Mesendoderm (in vitro differentiated cells): ENCODE measurements around the gene OR4D11. TPM values are rescaled to one million over a fixed set of nuclear protein-coding genes. Genes with fewer than 3 reads are reported as not detected.

Experiments
- DNase-seq: peaks from one replicate; pipeline ENCODE4 v3.0.0; 2013
- H2AK5ac ChIP-seq: 2 replicates; pipeline ENCODE4 v1.6.1; 2013; ENCODE audit warnings: low read length, inconsistent platforms
- H2BK120ac ChIP-seq: 2 replicates; pipeline ENCODE4 v1.6.1; 2013; ENCODE audit warnings: low read depth, mild to moderate bottlenecking, low read length, moderate library complexity, mixed read lengths
- H2BK15ac ChIP-seq: replicated peaks from 2 replicates; pipeline ENCODE4 v1.6.1; 2013; ENCODE audit warnings: low read depth, mild to moderate bottlenecking, moderate library complexity
- H2BK5ac ChIP-seq: 2 replicates; pipeline ENCODE4 v1.6.1; 2013; ENCODE audit warnings: low read length, inconsistent platforms
- H3K18ac ChIP-seq: 2 replicates; pipeline ENCODE4 v1.6.1; 2013; ENCODE audit warnings: mild to moderate bottlenecking, low read length, mixed read lengths
- H3K23ac ChIP-seq: one replicate; pipeline ENCODE4 v1.6.1; 2013; ENCODE audit warnings: low read length
- H3K27ac ChIP-seq: 2 replicates; pipeline ENCODE4 v1.5.1; 2013; ENCODE audit warnings: low read depth, mild to moderate bottlenecking, inconsistent platforms, low read length, moderate library complexity
- H3K27me3 ChIP-seq: 2 replicates; pipeline ENCODE4 v1.6.1; 2013; ENCODE audit warnings: low read length, control low read depth, mild to moderate bottlenecking, inconsistent platforms; ENCODE audit not compliant: insufficient read depth, poor library complexity
- H3K36me3 ChIP-seq: 2 replicates; pipeline ENCODE4 v1.6.1; 2013; ENCODE audit warnings: low read length, inconsistent platforms; ENCODE audit not compliant: control insufficient read depth, insufficient read depth
- H3K4ac ChIP-seq: one replicate; pipeline ENCODE4 v1.6.1; 2013; ENCODE audit warnings: low read depth, mild to moderate bottlenecking, low read length, moderate library complexity
- H3K4me1 ChIP-seq: 2 replicates; pipeline ENCODE4 v1.6.1; 2013; ENCODE audit warnings: low read depth, low read length, inconsistent platforms; ENCODE audit not compliant: control insufficient read depth
- H3K4me2 ChIP-seq: 2 replicates; pipeline ENCODE4 v1.6.1; 2013; ENCODE audit warnings: low read length
- H3K4me3 ChIP-seq: 2 replicates; pipeline ENCODE4 v1.5.1; 2013; ENCODE audit warnings: mild to moderate bottlenecking, low read length
- H3K56ac ChIP-seq: one replicate; pipeline ENCODE4 v1.6.1; 2013; ENCODE audit warnings: low read length
- H3K79me1 ChIP-seq: 2 replicates; pipeline ENCODE4 v1.6.1; 2013; ENCODE audit warnings: low read length, inconsistent platforms
- H3K79me2 ChIP-seq: 2 replicates; pipeline ENCODE4 v1.6.1; 2013; ENCODE audit warnings: mild to moderate bottlenecking, low read length; ENCODE audit not compliant: control insufficient read depth, insufficient read depth
- H3K9ac ChIP-seq: 2 replicates; pipeline ENCODE4 v1.6.1; 2013; ENCODE audit warnings: low read length, inconsistent platforms
- H4K5ac ChIP-seq: one replicate; pipeline ENCODE4 v1.6.1; 2013; ENCODE audit warnings: low read length
- H4K8ac ChIP-seq: one replicate; pipeline ENCODE4 v1.6.1; 2013; ENCODE audit warnings: low read depth, mild to moderate bottlenecking, control low read depth, low read length, moderate library complexity
- WGBS: extraction: QIAGEN DNeasy Blood & Tissue Kit; methylation state at CpG from one replicate; pipeline ENCODE4 v1.1.7; 2013; ENCODE audit warnings: low lambda C conversion rate, missing lambda C conversion rate; ENCODE audit not compliant: insufficient coverage; ENCODE audit errors: extremely low coverage; 5-methylcytosine and 5-hydroxymethylcytosine counted together
- polyA plus RNA-seq, 2 experiments: library from polyadenylated mRNA; stranded (reverse); fragments of 200-250 nt; gene quantifications; one replicate each; pipeline ENCODE4 v1.2.3, GENCODE V29; 2013

The OR4D11 gene
- polyA plus RNA-seq (2013, experiment 1 of 2): not detected
- not detected for polyA plus RNA-seq (2013, experiment 2 of 2)

- H4K8ac ChIP-seq: no peak within 1 kb of the TSS
- no peaks in the 10 kb centered on the region for H3K79me1 ChIP-seq
Measured at GRCh38 chr11:59503276-59503675, at the start of gene OR4D11. Gene OR4D11 (plus strand): TSS chr11:59503576. CDS start chr11:59503576, 0 bp downstream.

GRCh38 chr11:59456661-59457060 lies 46.7 kb upstream of the OR4D11 start, which contains the start of gene OR4D6:
Gene OR4D6 (plus strand): TSS chr11:59456961. CDS start chr11:59456961, 0 bp downstream.
- Histone ChIP-seq H3K79me2 (no peaks in the 10 kb centered on the region), H2BK15ac (no peak within 1 kb of the TSS), H2AK5ac (no peak within 1 kb of the TSS), H2BK120ac (no peak within 1 kb of the TSS), H3K79me1 (no peaks in the 10 kb centered on the region), H3K9ac (no peak within 1 kb of the TSS), H4K8ac (no peak within 1 kb of the TSS), H2BK5ac (no peak within 1 kb of the TSS), H3K56ac (no peak within 1 kb of the TSS), H3K27ac (no peak within 1 kb of the TSS), H3K36me3 (no peaks in the 10 kb centered on the region), H3K4me3 (no peak within 1 kb of the TSS), H3K23ac (no peak within 1 kb of the TSS), H3K4me1 (no peaks in the 10 kb centered on the region), H4K5ac (no peak within 1 kb of the TSS), H3K18ac (no peak within 1 kb of the TSS), H3K4ac (no peak within 1 kb of the TSS), H3K4me2 (no peak within 1 kb of the TSS), H3K27me3 (no peaks in the 10 kb centered on the region)
- no peak for DNase-seq
- no CpG with 5 or more reads among the region's 2 CpGs for WGBS

More at GRCh38 chr11:59503276-59503675, at the start of gene OR4D11:
- Histone ChIP-seq H3K4me3 (no peak within 1 kb of the TSS), H3K23ac (no peak within 1 kb of the TSS), H3K4me1 (no peaks in the 10 kb centered on the region), H2BK5ac (no peak within 1 kb of the TSS), H3K4me2 (no peak within 1 kb of the TSS), H3K9ac (no peak within 1 kb of the TSS), H3K56ac (no peak within 1 kb of the TSS), H2BK15ac (no peak within 1 kb of the TSS), H3K27me3 (no peaks in the 10 kb centered on the region), H4K5ac (no peak within 1 kb of the TSS), H3K18ac (no peak within 1 kb of the TSS), H3K4ac (no peak within 1 kb of the TSS), H2BK120ac (no peak within 1 kb of the TSS), H3K79me2 (no peaks in the 10 kb centered on the region), H3K27ac (no peak within 1 kb of the TSS), H2AK5ac (no peak within 1 kb of the TSS), H3K36me3 (no peaks in the 10 kb centered on the region)
- DNase-seq: no peak

- Histone ChIP-seq H4K5ac (no peak overlapping the region), H2AK5ac (no peak overlapping the region), H3K18ac (no peak overlapping the region), H2BK5ac (no peak overlapping the region), H3K27ac (no peak overlapping the region), H2BK120ac (no peak overlapping the region), H3K23ac (no peak overlapping the region), H3K36me3 (no peaks in the 10 kb centered on the region), H3K27me3 (no peaks in the 10 kb centered on the region), H3K56ac (no peak overlapping the region), H4K8ac (no peak overlapping the region), H3K79me2 (no peaks in the 10 kb centered on the region), H3K4me2 (no peak overlapping the region), H3K79me1 (no peaks in the 10 kb centered on the region), H3K4ac (no peak overlapping the region), H3K4me1 (no peaks in the 10 kb centered on the region), H2BK15ac (no peak overlapping the region), H3K9ac (no peak overlapping the region), H3K4me3 (no peak overlapping the region)
- no peak for DNase-seq
- WGBS: no CpG with 5 or more reads among the region's 3 CpGs
Measured at GRCh38 chr11:59459916-59460315, 43.5 kb upstream of the OR4D11 start.

- H3K9ac ChIP-seq: no peak overlapping the region
- H3K4me2 ChIP-seq: no peak overlapping the region
- no peaks in the 10 kb centered on the region for H3K36me3 ChIP-seq
- no peak overlapping the region for H4K8ac ChIP-seq
- H3K79me1 ChIP-seq: no peaks in the 10 kb centered on the region
- H3K56ac ChIP-seq: no peak overlapping the region
- no peaks in the 10 kb centered on the region for H3K4me1 ChIP-seq
- H3K23ac ChIP-seq: no peak overlapping the region
- H4K5ac ChIP-seq: no peak overlapping the region
- no peak overlapping the region for H3K4me3 ChIP-seq
- H3K27ac ChIP-seq: no peak overlapping the region
- no peak overlapping the region for H3K4ac ChIP-seq
- no peak overlapping the region for H3K18ac ChIP-seq
- H2AK5ac ChIP-seq: no peak overlapping the region
- no peak overlapping the region for H2BK5ac ChIP-seq
- no peaks in the 10 kb centered on the region for H3K79me2 ChIP-seq
- no peaks in the 10 kb centered on the region for H3K27me3 ChIP-seq
- no peak overlapping the region for H2BK120ac ChIP-seq
- H2BK15ac ChIP-seq: no peak overlapping the region
- no CpG with 5 or more reads among the region's 5 CpGs for WGBS
- peak; percentile 21 for DNase-seq
Measured at GRCh38 chr11:59463190-59463641, 40.2 kb upstream of the OR4D11 start.

- no peak within 1 kb of the TSS for H3K23ac ChIP-seq
- H3K79me2 ChIP-seq: no peaks in the 10 kb centered on the region
- no peak within 1 kb of the TSS for H3K9ac ChIP-seq
- no peak within 1 kb of the TSS for H3K4me3 ChIP-seq
- no peak within 1 kb of the TSS for H3K27ac ChIP-seq
- H2BK120ac ChIP-seq: no peak within 1 kb of the TSS
- H3K18ac ChIP-seq: no peak within 1 kb of the TSS
- H3K4me1 ChIP-seq: no peaks in the 10 kb centered on the region
- H3K4ac ChIP-seq: no peak within 1 kb of the TSS
- no peaks in the 10 kb centered on the region for H3K79me1 ChIP-seq
- no peak within 1 kb of the TSS for H2BK15ac ChIP-seq
- no peaks in the 10 kb centered on the region for H3K36me3 ChIP-seq
- H3K4me2 ChIP-seq: no peak within 1 kb of the TSS
- no peak within 1 kb of the TSS for H2AK5ac ChIP-seq
- no peak within 1 kb of the TSS for H2BK5ac ChIP-seq
- H3K27me3 ChIP-seq: no peaks in the 10 kb centered on the region
- no peak within 1 kb of the TSS for H4K8ac ChIP-seq
- DNase-seq: no peak
- no peak within 1 kb of the TSS for H4K5ac ChIP-seq
- no peak within 1 kb of the TSS for H3K56ac ChIP-seq
Measured at GRCh38 chr11:59473015-59473414, 30.4 kb upstream of the OR4D11 start, which contains the start of gene OR4D10. Gene OR4D10 (plus strand): TSS chr11:59473315. CDS start chr11:59477430, 4,115 bp downstream.

- Histone ChIP-seq H3K79me2 (no peaks in the 10 kb centered on the region), H2AK5ac (no peak overlapping the region), H3K23ac (no peak overlapping the region), H3K4me1 (no peaks in the 10 kb centered on the region), H3K9ac (no peak overlapping the region), H3K27me3 (no peaks in the 10 kb centered on the region), H4K5ac (no peak overlapping the region), H3K4ac (no peak overlapping the region), H2BK5ac (no peak overlapping the region), H3K79me1 (no peaks in the 10 kb centered on the region), H4K8ac (no peak overlapping the region), H2BK120ac (no peak overlapping the region), H2BK15ac (no peak overlapping the region), H3K4me2 (no peak overlapping the region), H3K27ac (no peak overlapping the region), H3K36me3 (no peaks in the 10 kb centered on the region), H3K18ac (no peak overlapping the region), H3K4me3 (no peak overlapping the region), H3K56ac (no peak overlapping the region)
- WGBS: no CpG with 5 or more reads among the region's 9 CpGs
- no peak for DNase-seq
Measured at GRCh38 chr11:59475176-59475575, 28.2 kb upstream of the OR4D11 start.
